ENCODE data around the gene BOC. TPM values are rescaled to one million over a fixed set of nuclear protein-coding genes. Genes with fewer than 3 reads are reported as not detected.

BOC gene
- total RNA-seq, 1 experiment from 2014 or later, result 0.73 TPM

DNA sequence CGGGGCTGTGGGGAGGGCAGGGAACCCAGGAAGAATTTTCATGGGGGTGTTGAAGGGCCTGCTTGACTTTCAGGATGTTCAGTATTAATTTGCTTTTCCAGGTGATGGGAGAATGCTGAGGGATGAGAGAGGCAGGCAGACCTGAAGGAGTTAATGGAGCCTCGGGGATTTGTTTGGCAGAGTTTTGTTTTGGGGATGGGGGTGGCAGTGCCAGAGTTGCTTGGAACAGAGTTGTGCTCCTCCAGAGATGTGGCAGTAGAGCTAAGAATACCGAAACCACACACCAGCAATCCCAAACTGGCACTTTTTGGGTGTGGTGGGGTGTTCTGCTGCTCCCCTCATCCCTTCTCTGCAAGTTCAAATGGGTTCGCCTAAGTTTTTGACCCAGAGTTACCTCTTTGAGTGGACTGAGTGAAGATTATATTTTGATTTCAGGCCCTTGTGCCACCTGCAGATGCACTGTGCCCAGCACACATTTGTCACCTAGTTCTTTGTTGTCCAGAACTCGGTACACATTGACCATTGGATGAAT, 1.6 kb downstream of the BOC start:
- Histone ChIP-seq H3K4me3 (ENCODE audit: low read depth, low read length) (no peak overlapping the region), H3K4me1 (no peaks in the 10 kb centered on the region; the same call in 1 of the 2 replicates), H3K36me3 (ENCODE audit: control insufficient read depth, insufficient read depth, low read length) (no peaks in the 10 kb centered on the region), H3K9me3 (no peaks in the 10 kb centered on the region), H3K27me3 (replicated peaks; ENCODE audit: control insufficient read depth, insufficient read depth, low read length) (peaks cover 3% of the 10 kb centered on the region)
- Mint-ChIP-seq H3K4me3 (ENCODE audit: unreplicated experiment) (peak overlapping the region; percentile 61), H3K27me3 (ENCODE audit: insufficient read depth, unreplicated experiment) (peaks cover 35% of the 10 kb centered on the region), H3K27ac (ENCODE audit: unreplicated experiment) (no peak overlapping the region), H3K4me1 (ENCODE audit: low read depth, unreplicated experiment) (peaks cover 6% of the 10 kb centered on the region), H3K36me3 (ENCODE audit: insufficient read depth, unreplicated experiment) (no peaks in the 10 kb centered on the region), H3K9me3 (ENCODE audit: unreplicated experiment) (no peaks in the 10 kb centered on the region)
- intact Hi-C loops (cut with micrococcal nuclease; ENCODE audit: unreplicated experiment), result no loop called here
- no peak for TF ChIP-seq CTCF (IDR thresholded peaks at IDR 0.05; ENCODE audit: insufficient read depth in 1 of 2, low read depth in 1 of 2, low read length in 1 of 2, severe bottlenecking in 1 of 2, unreplicated experiment in 1 of 2)
- no TSS peak for BruUV-seq (replicated peaks)
- ChIA-PET CTCF (no interaction called here), POLR2A (no interaction called here)
- DNase-seq, result no peak

DNA sequence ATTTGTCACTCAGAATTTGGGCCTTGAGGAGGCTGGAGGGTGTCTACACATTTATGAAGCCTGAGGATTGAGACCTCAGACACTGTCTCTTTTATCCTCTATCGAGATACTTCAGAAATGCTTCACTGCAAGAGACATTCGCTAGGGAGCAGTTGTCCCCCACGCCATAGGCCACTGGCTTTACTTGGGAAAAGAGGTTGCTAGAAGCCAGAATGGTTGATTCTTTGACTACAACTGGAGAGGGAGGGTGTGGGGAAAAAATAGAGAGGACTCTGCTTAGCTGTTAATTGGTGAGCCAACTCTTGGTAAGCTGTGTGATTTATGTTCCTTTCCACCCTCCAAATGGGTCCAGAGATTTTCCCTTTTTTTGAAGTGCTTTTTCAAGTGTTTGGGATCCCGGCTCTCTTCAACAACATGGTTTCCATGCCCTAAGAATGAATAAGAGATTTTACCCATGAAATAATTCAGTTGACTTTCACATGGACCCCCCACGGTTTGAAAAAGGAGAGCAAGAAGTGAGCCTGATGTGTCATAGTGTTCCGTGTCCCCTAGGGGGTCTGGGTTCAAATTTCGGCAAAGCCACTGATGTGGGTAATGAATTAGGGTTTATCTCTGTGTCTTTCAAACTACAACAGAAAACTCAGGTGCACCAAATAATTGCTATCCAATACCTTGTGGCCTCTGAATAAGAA, 2.7 kb downstream of the BOC start:
- H3K9me3 ChIP-seq, result no peaks in the 10 kb centered on the region
- intact Hi-C loops (cut with micrococcal nuclease; ENCODE audit: unreplicated experiment), result no loop called here
- BruUV-seq (replicated peaks), result no TSS peak
- Mint-ChIP-seq H3K9me3 (ENCODE audit: unreplicated experiment) (no peaks in the 10 kb centered on the region), H3K4me1 (ENCODE audit: low read depth, unreplicated experiment) (peaks cover 6% of the 10 kb centered on the region), H3K27me3 (ENCODE audit: insufficient read depth, unreplicated experiment) (peaks cover 25% of the 10 kb centered on the region), H3K4me3 (ENCODE audit: unreplicated experiment) (no peak overlapping the region), H3K27ac (ENCODE audit: unreplicated experiment) (no peak overlapping the region), H3K36me3 (ENCODE audit: insufficient read depth, unreplicated experiment) (no peaks in the 10 kb centered on the region)
- H3K4me1 ChIP-seq, result no peaks in the 10 kb centered on the region; the same call in 1 of the 2 replicates
- DNase-seq, result no peak
- peaks cover 3% of the 10 kb centered on the region for H3K27me3 ChIP-seq (replicated peaks; ENCODE audit: control insufficient read depth, insufficient read depth, low read length)
- no peaks in the 10 kb centered on the region for H3K36me3 ChIP-seq (ENCODE audit: control insufficient read depth, insufficient read depth, low read length)
- no peak for TF ChIP-seq CTCF (IDR thresholded peaks at IDR 0.05; ENCODE audit: insufficient read depth in 1 of 2, low read depth in 1 of 2, low read length in 1 of 2, severe bottlenecking in 1 of 2, unreplicated experiment in 1 of 2)
- ChIA-PET CTCF (no interaction called here), POLR2A (no interaction called here)
- H3K4me3 ChIP-seq (ENCODE audit: low read depth, low read length), result no peak overlapping the region

DNA sequence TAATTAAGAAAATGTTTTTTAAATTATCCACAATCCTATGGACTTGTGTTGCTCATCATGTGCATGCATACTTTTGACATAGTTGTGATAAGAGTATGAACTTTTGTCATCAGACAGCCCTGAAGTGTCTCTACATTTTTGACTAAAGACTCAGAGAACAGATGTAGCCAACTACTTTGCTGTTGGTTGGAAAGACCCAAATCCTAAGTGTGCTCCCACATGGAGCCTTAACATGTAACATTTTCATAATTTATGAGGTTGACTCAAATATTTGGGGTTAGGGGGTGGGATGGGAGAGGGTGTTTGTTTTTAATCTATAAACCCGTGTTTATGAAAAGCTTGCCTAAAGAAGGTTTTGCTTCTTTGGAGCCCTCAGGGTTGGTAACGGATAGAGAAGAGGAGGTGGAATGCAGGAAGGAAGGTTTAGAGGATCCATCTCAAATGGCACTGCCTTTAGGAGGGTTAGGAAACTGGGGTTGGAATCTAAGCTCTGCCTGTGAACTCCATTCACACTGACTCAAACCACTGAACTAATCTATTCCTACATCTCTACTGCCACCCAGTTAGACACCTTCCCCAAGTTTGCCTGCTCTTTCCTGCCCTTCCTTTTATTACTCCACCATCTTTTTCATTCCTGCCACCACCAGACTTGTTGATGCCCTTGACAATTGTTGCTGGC, 3.7 kb downstream of the BOC start:
- H3K27ac Mint-ChIP-seq (ENCODE audit: unreplicated experiment), result no peak overlapping the region
- H3K9me3 Mint-ChIP-seq (ENCODE audit: unreplicated experiment), result no peaks in the 10 kb centered on the region

More for the DNA sequence above, 3.7 kb downstream of the BOC start:
- no peak overlapping the region for H3K4me3 Mint-ChIP-seq (ENCODE audit: unreplicated experiment)
- ChIA-PET CTCF (no interaction called here), POLR2A (no interaction called here)
- Histone ChIP-seq H3K36me3 (ENCODE audit: control insufficient read depth, insufficient read depth, low read length) (no peaks in the 10 kb centered on the region), H3K4me3 (ENCODE audit: low read depth, low read length) (no peak overlapping the region), H3K9me3 (no peaks in the 10 kb centered on the region), H3K4me1 (no peaks in the 10 kb centered on the region; the same call in 1 of the 2 replicates), H3K27me3 (replicated peaks; ENCODE audit: control insufficient read depth, insufficient read depth, low read length) (peaks cover 3% of the 10 kb centered on the region)
- H3K27me3 Mint-ChIP-seq (ENCODE audit: insufficient read depth, unreplicated experiment), result peaks cover 20% of the 10 kb centered on the region
- TF ChIP-seq CTCF (IDR thresholded peaks at IDR 0.05; ENCODE audit: insufficient read depth in 1 of 2, low read depth in 1 of 2, low read length in 1 of 2, severe bottlenecking in 1 of 2, unreplicated experiment in 1 of 2), result no peak
- intact Hi-C loops (cut with micrococcal nuclease; ENCODE audit: unreplicated experiment), result no loop called here
- peaks cover 6% of the 10 kb centered on the region for H3K4me1 Mint-ChIP-seq (ENCODE audit: low read depth, unreplicated experiment)
- H3K36me3 Mint-ChIP-seq (ENCODE audit: insufficient read depth, unreplicated experiment), result no peaks in the 10 kb centered on the region
- DNase-seq, result no peak
- BruUV-seq (replicated peaks), result no TSS peak
